Transverse colon (tissue), 4 donors: ENCODE measurements around the gene RAD21L1. TPM values are rescaled to one million over a fixed set of nuclear protein-coding genes. Genes with fewer than 3 reads are reported as not detected.

Source experiments
- DNase-seq: peaks from one replicate; pipeline ENCODE4 v3.0.0-alpha.2; 2019
- H3K27ac ChIP-seq, 4 donors: fragments of 200-600 bp; sonication (generic); 2 replicates each; pipeline ENCODE4 v1.5.1; 2016 to 2018; ENCODE audit warnings: inconsistent platforms in 4 of 4
- H3K27me3 ChIP-seq: fragments of 200-600 bp; sonication (generic); 2 replicates; pipeline ENCODE4 v1.5.1; 2017; ENCODE audit warnings: inconsistent platforms
- H3K36me3 ChIP-seq, 4 donors: fragments of 200-600 bp; sonication (generic); 2 replicates each; pipeline ENCODE4 v1.5.1; 2017 to 2019; ENCODE audit warnings: inconsistent platforms in 4 of 4
- H3K4me1 ChIP-seq, 4 donors: fragments of 200-600 bp; sonication (generic); 2 replicates each; pipeline ENCODE4 v1.5.1; 2017 to 2020; ENCODE audit warnings: inconsistent platforms in 4 of 4
- H3K4me3 ChIP-seq, 4 donors: fragments of 200-600 bp; sonication (generic); 1 replicate in 1 of 4; 2 replicates in 3 of 4; pipeline versions ENCODE4 v1.5.1 to v1.6.1; 2017 to 2019; ENCODE audit warnings: inconsistent platforms in 4 of 4
- H3K9me3 ChIP-seq, 2 donors: fragments of 200-600 bp; sonication (generic); 2 replicates each; pipeline ENCODE4 v1.5.1; 2017 to 2019; ENCODE audit warnings: inconsistent platforms in 2 of 2
- CTCF ChIP-seq, 5 experiments: fragments of 200-600 bp in 3 of 5; fragments of 450-650 bp in 2 of 5; sonication (generic) in 3 of 5; IDR thresholded peaks; 1 replicate in 2 of 5; 2 replicates in 3 of 5; pipeline ENCODE4 v1.5.1; 2016 to 2017; ENCODE audit warnings: antibody characterized with exemption in 5 of 5, inconsistent platforms in 3 of 5, mild to moderate bottlenecking in 2 of 5, moderate library complexity in 1 of 5
- EP300 ChIP-seq: sonication (generic); formaldehyde crosslinking; IDR thresholded peaks from one replicate; pipeline ENCODE4 v1.6.1; 2017; ENCODE audit warnings: antibody characterized with exemption, low read depth
- POLR2A ChIP-seq: fragments of 450-650 bp; IDR thresholded peaks from one replicate; pipeline ENCODE4 v1.6.1; 2016; ENCODE audit warnings: antibody characterized with exemption, mild to moderate bottlenecking, moderate library complexity
- POLR2AphosphoS5 ChIP-seq, 3 donors: sonication (generic); formaldehyde crosslinking; IDR thresholded peaks; one replicate each; pipeline ENCODE4 v1.6.1; 2016; ENCODE audit warnings: antibody characterized with exemption in 3 of 3
- WGBS, 2 donors: methylation state at CpG; one replicate each; pipeline ENCODE4 v1.1.5; 2018; ENCODE audit warnings: low coverage in 1 of 2; 5-methylcytosine and 5-hydroxymethylcytosine counted together
- in situ Hi-C, 4 donors: fragments of 200-750 bp; cut with MboI; loops; one replicate each; pipeline versions ENCODE4 v1.15.0 to v1.15.1; 2017; ENCODE audit warnings: low sequenced_read_pairs in 3 of 4, low pct_ligation_motif_present in 1 of 4, low pct_unique_long_range_greater_than_20kb in 1 of 4
- intact Hi-C: fragments of 100-400 bp; cut with DNase I; formaldehyde crosslinking; loops from one replicate; pipeline ENCODE4 v1.15.1; 2023; ENCODE audit warnings: low total_unique reads
- total RNA-seq, 4 donors: library from RNA; depleted of rRNA; stranded (reverse); fragments of >200 nt; gene quantifications; one replicate each; pipeline ENCODE4 v1.1.0, GENCODE V29; 2016

RAD21L1 gene
- total RNA-seq, 4 donors from 2014 or later = not detected

- intact Hi-C loops (no loop called here), in situ Hi-C loops (no loop called here)
- Histone ChIP-seq H3K27me3 (no peaks in the 10 kb centered on the region), H3K4me1 (no peaks in the 10 kb centered on the region), H3K36me3 (no peaks in the 10 kb centered on the region), H3K9me3 (no peaks in the 10 kb centered on the region), H3K27ac (no peak overlapping the region), H3K4me3 (no peak overlapping the region)
- DNase-seq = no peak
- 75% methylated on average over 2 of the region's 2 CpGs; no CpG with 5 or more reads in 1 of the 2 donors for WGBS, 2 donors
- no peak for TF ChIP-seq POLR2A
- TF ChIP-seq CTCF (IDR thresholded peaks at IDR 0.05) = no peak
- no peak for TF ChIP-seq POLR2AphosphoS5 (IDR thresholded peaks at IDR 0.05)
- TF ChIP-seq EP300 = no peak
These were observed 50.1 kb downstream of the RAD21L1 start for GRCh38 chr20:1275919-1276318.

- Histone ChIP-seq H3K36me3 (no peaks in the 10 kb centered on the region), H3K27ac (no peak overlapping the region), H3K4me1 (peaks cover 0 to 11% (median 5%) of the 10 kb centered on the region in 4 donors), H3K4me3 (no peak overlapping the region), H3K9me3 (no peaks in the 10 kb centered on the region), H3K27me3 (no peaks in the 10 kb centered on the region)
- in situ Hi-C loops (no loop called here), intact Hi-C loops (no loop called here)
- no peak for DNase-seq
- no peak for TF ChIP-seq CTCF (IDR thresholded peaks at IDR 0.05)
- no peak for TF ChIP-seq POLR2A
- TF ChIP-seq POLR2AphosphoS5 (IDR thresholded peaks at IDR 0.05) = no peak
- TF ChIP-seq EP300 = no peak
- 83 to 93% methylated on average over 2 to 8 of the region's 8 CpGs for WGBS, 2 donors
These were observed 51.9 kb downstream of the RAD21L1 start for GRCh38 chr20:1277529-1278322.

- Histone ChIP-seq H3K4me1 (peaks cover 0 to 11% (median 5%) of the 10 kb centered on the region in 4 donors), H3K27ac (no peak overlapping the region), H3K27me3 (no peaks in the 10 kb centered on the region), H3K9me3 (no peaks in the 10 kb centered on the region), H3K4me3 (no peak overlapping the region), H3K36me3 (no peaks in the 10 kb centered on the region)
- in situ Hi-C loops = no loop called here
- intact Hi-C loops = no loop called here
- 85 to 100% methylated on average over 2 to 4 of the region's 4 CpGs for WGBS, 2 donors
- DNase-seq = no peak
- TF ChIP-seq EP300 (no peak), CTCF (IDR thresholded peaks at IDR 0.05) (no peak), POLR2AphosphoS5 (IDR thresholded peaks at IDR 0.05) (no peak), POLR2A (no peak)
These were observed 53.1 kb downstream of the RAD21L1 start for GRCh38 chr20:1278993-1279392.

GRCh38 chr20:1280195-1281102, 54.6 kb downstream of the RAD21L1 start:
- TF ChIP-seq CTCF (IDR thresholded peaks at IDR 0.05) (no peak), EP300 (no peak), POLR2A (no peak), POLR2AphosphoS5 (IDR thresholded peaks at IDR 0.05) (no peak)
- H3K4me3 ChIP-seq = no peak overlapping the region
- H3K9me3 ChIP-seq = no peaks in the 10 kb centered on the region
- no peaks in the 10 kb centered on the region for H3K27me3 ChIP-seq
- in situ Hi-C loops = no loop called here
- H3K27ac ChIP-seq = no peak overlapping the region
- no peak for DNase-seq
- no peaks in the 10 kb centered on the region for H3K36me3 ChIP-seq
- WGBS, 2 donors = 73 to 77% methylated on average over 2 to 6 of the region's 6 CpGs
- H3K4me1 ChIP-seq = peaks cover 0 to 11% (median 5%) of the 10 kb centered on the region in 4 donors
- intact Hi-C loops = no loop called here
